Nephron (organoid): ENCODE measurements around the gene BLOC1S3.

Experiments used
- H3K27ac Mint-ChIP-seq, 3 experiments: 2 replicates each; pipeline ENCODE4 v1.8.0; 2020; ENCODE audit warnings: mixed read lengths in 3 of 3, mild to moderate bottlenecking in 2 of 3, moderate library complexity in 1 of 3
- H3K27me3 Mint-ChIP-seq: 2 replicates; pipeline ENCODE4 v1.8.0; 2021; ENCODE audit warnings: low read depth, mild to moderate bottlenecking, moderate library complexity, mixed read lengths
- H3K36me3 Mint-ChIP-seq: 2 replicates; pipeline ENCODE4 v1.8.0; 2020; ENCODE audit warnings: low read depth, mixed read lengths
- H3K4me1 Mint-ChIP-seq: 2 replicates; pipeline ENCODE4 v1.8.0; 2020; ENCODE audit warnings: mixed read lengths
- H3K4me3 Mint-ChIP-seq, 3 experiments: 2 replicates each; pipeline ENCODE4 v1.8.0; 2020; ENCODE audit warnings: mild to moderate bottlenecking in 3 of 3, mixed read lengths in 3 of 3, moderate library complexity in 2 of 3
- H3K9me3 Mint-ChIP-seq: 2 replicates; pipeline ENCODE4 v1.8.0; 2020; ENCODE audit warnings: mixed read lengths
- CTCF ChIP-seq, 3 experiments: fragments of 200-600 bp; sonication (generic); IDR thresholded peaks; one replicate each; pipeline ENCODE4 v1.5.0; 2021; ENCODE audit warnings: antibody characterized with exemption in 3 of 3; ENCODE audit not compliant: unreplicated experiment in 3 of 3

BLOC1S3 gene

DNA sequence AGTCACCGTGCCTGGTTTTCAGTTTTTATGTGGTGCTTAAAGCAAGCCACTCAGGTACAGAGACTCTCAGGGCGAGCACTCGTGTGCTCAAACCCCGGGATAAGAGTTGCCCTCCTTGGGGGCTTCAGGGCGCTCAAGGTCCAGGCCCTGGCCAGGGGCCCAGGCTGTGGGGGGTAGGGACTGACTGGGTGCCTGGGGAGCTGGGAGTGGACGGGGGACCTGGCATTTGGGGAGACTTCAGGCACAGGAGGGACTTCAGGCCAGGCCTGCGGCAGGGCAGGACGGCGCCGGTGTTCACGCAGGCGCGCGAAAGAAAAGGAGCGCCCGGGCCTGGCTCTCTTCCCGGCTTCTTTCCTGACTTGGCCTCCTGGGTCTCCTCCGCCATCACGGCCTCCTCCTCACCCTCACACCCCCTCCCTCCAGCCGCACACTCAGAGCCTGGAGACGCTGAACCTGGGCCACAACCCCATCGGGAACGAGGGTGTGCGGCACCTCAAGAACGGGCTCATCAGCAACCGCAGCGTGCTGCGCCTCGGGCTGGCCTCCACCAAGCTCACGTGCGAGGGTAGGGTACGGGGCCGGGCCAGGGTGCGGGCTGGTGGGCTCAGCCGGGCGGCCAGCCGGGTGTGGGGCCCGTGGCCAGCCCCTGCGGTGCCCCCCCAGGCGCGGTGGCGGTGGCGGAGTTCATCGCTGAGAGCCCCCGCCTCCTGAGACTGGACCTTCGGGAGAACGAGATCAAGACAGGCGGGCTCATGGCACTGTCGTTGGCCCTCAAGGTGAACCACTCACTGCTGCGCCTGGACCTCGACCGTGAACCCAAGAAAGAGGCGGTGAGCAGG, 33.9 kb upstream of the BLOC1S3 start:
- H3K4me3 Mint-ChIP-seq, result no peak overlapping the region
- H3K27ac Mint-ChIP-seq, result no peak overlapping the region
- H3K9me3 Mint-ChIP-seq, result no peaks in the 10 kb centered on the region
- H3K27me3 Mint-ChIP-seq, result no peaks in the 10 kb centered on the region
- H3K4me1 Mint-ChIP-seq, result peaks cover 6% of the 10 kb centered on the region
- TF ChIP-seq CTCF (IDR thresholded peaks at IDR 0.05; ENCODE audit: unreplicated experiment in 3 of 3), result no peak
- H3K36me3 Mint-ChIP-seq, result peaks cover 9% of the 10 kb centered on the region

DNA sequence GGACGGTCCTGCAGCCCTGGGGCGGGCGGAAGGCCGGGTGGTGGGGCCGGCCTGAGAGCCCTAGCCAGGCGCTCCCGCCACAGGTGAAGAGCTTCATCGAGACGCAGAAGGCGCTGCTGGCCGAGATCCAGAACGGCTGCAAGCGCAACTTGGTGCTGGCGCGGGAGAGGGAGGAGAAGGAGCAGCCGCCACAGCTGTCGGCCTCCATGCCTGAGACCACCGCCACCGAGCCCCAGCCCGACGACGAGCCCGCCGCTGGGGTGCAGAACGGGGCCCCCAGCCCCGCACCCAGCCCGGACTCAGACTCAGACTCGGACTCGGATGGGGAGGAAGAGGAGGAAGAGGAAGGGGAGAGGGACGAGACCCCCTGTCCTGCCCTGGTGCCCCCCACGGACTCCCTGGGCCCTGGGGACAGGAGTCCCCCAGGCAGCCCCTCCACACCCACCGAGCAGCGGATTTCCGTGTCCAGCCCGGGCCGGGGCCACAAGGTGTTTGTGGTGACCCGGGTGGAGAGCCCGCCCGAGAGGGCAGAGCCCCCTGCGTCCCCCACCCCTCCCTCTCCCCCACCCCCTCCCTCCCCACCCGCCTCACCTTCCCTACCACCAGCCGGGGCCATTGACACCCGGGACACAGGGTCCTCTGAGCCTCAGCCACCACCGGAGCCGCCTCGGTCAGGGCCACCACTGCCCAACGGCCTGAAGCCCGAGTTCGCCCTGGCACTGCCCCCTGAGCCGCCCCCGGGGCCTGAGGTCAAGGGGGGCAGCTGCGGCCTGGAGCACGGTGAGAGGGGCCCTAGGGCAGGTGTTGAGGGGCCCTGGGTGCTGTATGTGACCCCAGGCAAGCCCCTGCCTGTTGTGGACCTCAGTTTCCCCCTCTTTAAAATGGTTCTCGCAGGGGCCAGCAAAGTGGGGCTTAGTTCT, 33.1 kb upstream of the BLOC1S3 start:
- TF ChIP-seq CTCF (IDR thresholded peaks at IDR 0.05; ENCODE audit: unreplicated experiment in 3 of 3), result no peak
- H3K27ac Mint-ChIP-seq, result no peak overlapping the region
- H3K4me3 Mint-ChIP-seq, result no peak overlapping the region
- H3K36me3 Mint-ChIP-seq, result peaks cover 9% of the 10 kb centered on the region
- peaks cover 6% of the 10 kb centered on the region for H3K4me1 Mint-ChIP-seq
- no peaks in the 10 kb centered on the region for H3K9me3 Mint-ChIP-seq
- H3K27me3 Mint-ChIP-seq, result no peaks in the 10 kb centered on the region

- peaks cover 2% of the 10 kb centered on the region for H3K27me3 Mint-ChIP-seq
- no peak overlapping the region for H3K4me3 Mint-ChIP-seq
- no peak overlapping the region for H3K27ac Mint-ChIP-seq
- peaks cover 6% of the 10 kb centered on the region for H3K4me1 Mint-ChIP-seq
- H3K9me3 Mint-ChIP-seq, result no peaks in the 10 kb centered on the region
- TF ChIP-seq CTCF (IDR thresholded peaks at IDR 0.05; ENCODE audit: unreplicated experiment in 3 of 3), result no peak
- H3K36me3 Mint-ChIP-seq, result peaks cover 9% of the 10 kb centered on the region
Measured at GRCh38 chr19:45146251-45146650, 32.3 kb upstream of the BLOC1S3 start.

DNA sequence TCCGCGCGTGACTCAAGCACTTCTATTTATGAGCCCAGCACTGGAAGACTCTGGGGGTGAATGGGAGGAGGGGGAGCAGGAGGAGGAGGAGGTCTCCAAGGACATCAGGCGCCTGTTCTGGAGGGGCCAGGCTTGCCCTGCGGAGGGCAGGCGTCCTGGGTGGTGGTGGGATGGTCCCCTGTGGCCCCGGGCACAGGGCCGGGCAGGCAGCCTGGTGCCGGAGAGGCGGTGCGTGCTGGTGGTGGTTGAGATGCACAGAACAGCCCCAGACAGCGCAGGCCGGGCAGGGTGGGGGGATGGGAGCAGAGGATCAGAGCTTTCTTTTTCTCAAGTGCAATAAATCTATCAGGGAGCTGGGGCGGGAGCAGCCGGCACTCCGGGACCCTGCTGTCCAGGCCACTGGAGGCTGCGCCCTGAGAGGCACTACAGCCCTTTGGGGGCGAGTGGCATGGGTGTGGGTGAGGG, 31.8 kb upstream of the BLOC1S3 start:
- peaks cover 9% of the 10 kb centered on the region for H3K36me3 Mint-ChIP-seq
- no peak overlapping the region for H3K4me3 Mint-ChIP-seq
- H3K27ac Mint-ChIP-seq, result no peak overlapping the region
- peaks cover 8% of the 10 kb centered on the region for H3K27me3 Mint-ChIP-seq
- no peaks in the 10 kb centered on the region for H3K9me3 Mint-ChIP-seq
- H3K4me1 Mint-ChIP-seq, result peaks cover 6% of the 10 kb centered on the region
- TF ChIP-seq CTCF (IDR thresholded peaks at IDR 0.05; ENCODE audit: unreplicated experiment in 3 of 3), result no peak

DNA sequence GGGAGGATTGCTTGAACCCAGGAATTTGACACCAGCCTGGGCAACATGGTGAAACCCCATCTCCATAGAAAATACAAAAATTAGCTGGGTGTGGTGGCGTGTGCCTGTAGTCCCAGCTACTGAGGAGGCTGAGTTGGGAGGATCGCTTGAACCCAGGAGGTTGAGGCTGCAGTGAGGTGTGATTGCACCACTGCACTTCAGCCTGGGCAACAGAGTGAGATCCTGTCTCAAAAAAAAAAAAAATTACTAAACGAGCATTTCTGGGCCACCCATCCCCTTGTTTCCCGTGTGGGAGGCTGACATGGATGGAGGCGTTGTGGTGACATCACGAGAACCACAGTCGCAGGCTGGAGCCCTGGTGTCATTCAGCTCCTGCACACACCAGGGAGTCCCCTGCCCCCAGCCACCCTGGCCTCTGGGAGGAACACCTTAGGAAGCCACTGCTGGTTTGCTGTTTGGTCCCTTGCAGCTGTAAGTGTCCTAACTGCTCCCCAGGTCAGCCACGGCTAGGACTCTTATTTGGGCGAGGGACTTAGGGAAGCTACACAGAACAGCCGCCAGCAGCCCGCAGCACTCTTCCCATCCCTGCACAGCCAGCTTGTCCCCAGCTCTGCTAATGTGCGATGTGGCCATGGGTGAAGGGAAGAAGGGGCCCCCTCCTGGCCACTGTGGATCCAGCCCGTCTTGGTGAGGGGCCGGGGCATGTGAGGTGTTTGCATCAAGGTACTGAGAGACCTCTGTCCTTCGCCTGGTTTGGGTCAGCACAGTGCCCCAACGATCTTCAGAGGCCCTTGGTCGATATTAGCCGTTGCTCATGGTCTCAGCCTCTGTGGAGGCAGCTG, 30.5 kb upstream of the BLOC1S3 start:
- Mint-ChIP-seq H3K4me3 (no peak overlapping the region), H3K27ac (no peak overlapping the region), H3K36me3 (peaks cover 2% of the 10 kb centered on the region), H3K9me3 (no peaks in the 10 kb centered on the region), H3K4me1 (peaks cover under 1% of the 10 kb centered on the region), H3K27me3 (peaks cover 13% of the 10 kb centered on the region)
- TF ChIP-seq CTCF (IDR thresholded peaks at IDR 0.05; ENCODE audit: unreplicated experiment in 3 of 3), result no peak
